HG02642 (cell line): ENCODE results near the gene MRPS24.
A peak's percentile ranks its signal among the peaks of the same experiment; 100 is the strongest.
"Not testable (repeated sequence)": the region's sequence is repeated elsewhere in the genome, so short reads cannot be mapped to it uniquely, and the experiment has no call there.

Source experiments
- ATAC-seq: cut with Tn5 transposase; IDR thresholded peaks from one replicate; pipeline ENCODE4 v1.9.1; 2021; ENCODE audit warnings: mild to moderate bottlenecking; ENCODE audit not compliant: unreplicated experiment, poor library complexity

MRPS24 gene

GRCh38 chr7:43869006-43869866 lies at the start of gene MRPS24:
TSS of gene MRPS24 (minus strand) at chr7:43869517. CDS start at chr7:43869495, 22 bp downstream.
- ATAC-seq, result peak; percentile 91

DNA sequence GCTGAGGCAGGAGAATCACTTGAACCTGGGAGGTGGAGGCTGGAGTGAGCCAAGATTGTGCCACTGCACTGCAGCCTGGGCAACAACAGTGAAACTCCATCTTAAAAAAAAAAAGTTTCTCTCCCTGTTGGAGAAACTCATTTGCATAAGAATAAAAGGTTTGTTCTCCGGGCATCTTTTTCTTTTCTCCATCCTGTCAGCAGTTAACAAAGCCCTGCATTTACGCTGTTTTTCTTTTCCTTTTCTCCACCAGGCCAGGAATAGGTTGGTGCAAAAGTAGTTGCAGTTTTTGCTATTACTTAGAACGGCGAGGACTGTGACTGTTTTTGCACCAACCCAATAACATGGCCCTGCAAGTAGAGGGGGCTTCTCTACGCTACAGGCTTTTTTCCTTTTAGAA lies 46.6 kb upstream of the MRPS24 start:
- ATAC-seq, result no peak

GRCh38 chr7:43914795-43915194 lies 45.5 kb upstream of the MRPS24 start:
- ATAC-seq, result no peak

DNA sequence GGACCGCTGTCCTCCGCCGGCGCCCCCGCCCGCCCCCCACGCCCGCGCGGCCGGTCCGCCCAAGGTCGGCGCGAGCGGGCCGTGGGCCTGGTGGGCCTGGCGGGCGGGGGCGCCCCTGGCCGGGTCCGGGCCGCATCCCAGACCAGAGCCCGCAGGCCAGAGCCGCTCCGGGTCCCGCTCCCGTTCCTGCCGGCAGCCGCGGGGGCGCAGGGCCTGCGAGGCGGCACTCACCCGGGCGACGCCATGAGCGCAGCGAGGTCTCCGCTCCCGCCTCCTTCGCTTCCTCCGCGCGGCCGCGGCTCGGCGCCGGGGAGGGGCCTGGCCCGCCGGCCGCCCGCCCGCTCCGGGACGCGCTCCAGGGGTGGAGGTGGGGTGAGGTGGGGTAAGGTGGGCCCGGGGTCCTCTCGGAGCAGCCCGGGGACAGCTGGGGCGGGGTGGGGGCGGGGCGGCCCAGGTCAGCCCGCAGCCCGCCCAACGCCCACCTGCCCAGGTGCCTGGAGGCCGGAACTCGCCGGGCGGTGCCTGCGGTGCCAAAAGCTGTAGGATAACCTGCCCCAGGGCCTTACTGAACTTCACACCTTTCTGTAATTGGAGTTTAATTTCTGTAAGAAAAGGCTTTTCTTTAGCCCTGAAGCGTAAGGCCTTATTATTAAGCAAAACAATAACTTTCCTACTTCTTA lies 37.2 kb upstream of the MRPS24 start, which contains the start of gene URGCP:
Gene URGCP, minus strand, starts transcription at position 266 of the 680 bp plus-strand sequence. Its CDS starts 21 bp downstream, at position 245.
- peak; percentile 80 for ATAC-seq

DNA sequence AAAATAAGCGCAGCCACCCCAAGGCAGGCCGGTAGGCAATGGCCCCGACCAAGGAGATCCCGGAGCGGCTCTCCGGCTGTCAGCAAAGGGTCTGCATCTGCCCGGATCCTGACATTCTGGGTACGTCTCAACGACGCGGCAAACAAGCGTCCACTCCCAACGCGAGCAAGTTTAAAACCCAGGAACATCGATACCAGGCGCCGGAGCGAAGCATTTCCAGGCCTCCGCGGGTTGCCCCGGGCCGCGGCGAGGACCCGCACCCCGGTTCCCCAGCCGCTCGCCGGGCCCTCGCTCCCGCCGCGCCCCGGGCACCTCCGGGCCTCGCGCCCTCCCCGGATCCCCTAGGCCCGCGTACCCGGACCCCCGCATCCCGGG lies 36.6 kb upstream of the MRPS24 start:
- peak; percentile 49 for ATAC-seq

- ATAC-seq, result no peak
Measured at GRCh38 chr7:43905209-43905946, 36.1 kb upstream of the MRPS24 start.

- ATAC-seq, result no peak
Measured at GRCh38 chr7:43904533-43905208, 35.4 kb upstream of the MRPS24 start.

- ATAC-seq, result no peak
Measured at GRCh38 chr7:43902542-43903054, 33.3 kb upstream of the MRPS24 start.

- ATAC-seq, result not testable (repeated sequence)
Measured at GRCh38 chr7:43898571-43898970, 29.3 kb upstream of the MRPS24 start.

GRCh38 chr7:43895847-43896415 lies 26.6 kb upstream of the MRPS24 start:
- no peak for ATAC-seq

GRCh38 chr7:43891069-43891955 lies 22.0 kb upstream of the MRPS24 start:
- no peak for ATAC-seq

DNA sequence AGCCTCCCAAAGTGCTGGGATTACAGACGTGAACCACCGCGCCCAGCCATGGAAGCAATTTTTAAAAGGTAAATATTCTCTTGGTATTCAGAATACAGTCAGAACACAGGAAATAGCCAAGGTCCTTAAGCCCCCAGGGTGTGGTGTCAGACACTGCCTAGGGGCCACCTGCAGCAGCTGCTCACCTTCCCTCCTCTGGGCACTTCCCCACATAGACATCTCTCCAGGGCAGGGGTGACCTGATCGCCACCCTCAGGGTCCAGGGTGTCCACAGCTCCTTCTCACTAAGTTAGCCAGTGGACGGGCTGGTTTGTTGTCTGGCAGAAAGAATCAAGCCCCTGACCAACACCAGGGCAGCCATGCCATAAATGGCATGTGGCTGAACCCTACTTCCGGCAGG lies 21.2 kb upstream of the MRPS24 start:
- no peak for ATAC-seq

DNA sequence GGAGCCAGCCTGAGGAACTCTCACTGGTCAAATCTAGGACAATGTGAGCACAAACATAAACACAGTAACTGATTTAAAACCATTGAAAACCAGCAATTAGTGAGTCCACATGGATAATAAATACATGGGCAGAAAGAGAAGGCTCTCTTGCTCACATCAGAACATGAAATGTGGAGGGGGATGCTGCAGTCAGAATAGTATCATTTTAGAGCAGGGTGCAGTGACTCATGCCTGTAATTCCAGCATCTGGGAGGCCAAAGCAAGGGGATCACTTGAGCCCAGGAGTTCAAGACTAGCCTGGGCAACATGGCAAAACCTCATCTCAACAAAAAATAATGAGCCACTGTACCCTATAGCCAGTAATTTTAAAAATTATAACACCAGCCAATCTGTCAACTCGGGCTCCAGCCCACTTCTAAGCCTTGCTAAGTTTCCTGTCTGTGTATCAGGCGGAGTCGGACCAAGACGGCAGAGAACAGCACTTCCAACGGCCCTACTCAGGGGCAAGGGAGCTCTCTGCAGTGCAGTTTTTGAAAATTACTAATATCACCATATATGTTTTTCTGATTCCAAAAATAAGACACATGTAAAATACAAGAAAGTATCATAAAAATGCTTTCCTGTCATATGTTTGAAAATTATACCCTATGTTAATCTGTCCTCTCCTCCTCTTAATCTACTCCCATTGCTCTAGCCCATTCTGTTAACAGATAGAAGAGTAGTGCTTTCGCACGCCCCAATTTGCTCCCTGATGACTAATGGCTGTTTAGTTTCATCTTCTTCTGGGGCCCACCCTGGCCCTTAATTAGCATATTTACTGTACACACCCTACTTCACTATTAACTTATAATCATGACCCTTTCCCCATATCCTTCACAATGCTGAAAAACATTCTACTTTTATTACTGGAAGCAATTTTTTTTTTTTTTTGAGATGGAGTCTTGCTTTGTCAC lies 20.0 kb upstream of the MRPS24 start:
- no peak for ATAC-seq

- no peak for ATAC-seq
Measured at GRCh38 chr7:43884617-43885016, 15.3 kb upstream of the MRPS24 start.

GRCh38 chr7:43884209-43884608 lies 14.9 kb upstream of the MRPS24 start:
- ATAC-seq, result no peak

DNA sequence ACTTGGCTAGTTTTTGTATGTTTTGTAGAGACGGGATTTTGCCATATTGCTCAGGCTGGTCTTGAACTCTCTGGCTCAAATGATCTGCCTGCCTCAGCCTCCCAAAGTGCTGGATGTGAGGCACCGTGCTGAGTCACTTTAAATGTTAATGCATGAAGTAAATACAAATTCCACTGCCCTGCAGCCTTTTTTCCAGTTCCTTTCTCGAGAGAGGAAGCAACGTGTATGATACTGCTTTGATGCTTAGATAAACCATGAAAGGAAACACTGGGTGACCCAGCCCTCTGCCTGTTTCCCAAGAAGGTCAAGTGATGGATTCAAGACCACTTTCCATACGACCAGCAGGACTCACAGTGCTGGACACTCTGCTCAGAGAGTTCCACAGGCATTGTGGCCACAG lies 11.3 kb upstream of the MRPS24 start:
- ATAC-seq, result no peak

GRCh38 chr7:43879477-43879876 lies 10.2 kb upstream of the MRPS24 start:
- no peak for ATAC-seq

DNA sequence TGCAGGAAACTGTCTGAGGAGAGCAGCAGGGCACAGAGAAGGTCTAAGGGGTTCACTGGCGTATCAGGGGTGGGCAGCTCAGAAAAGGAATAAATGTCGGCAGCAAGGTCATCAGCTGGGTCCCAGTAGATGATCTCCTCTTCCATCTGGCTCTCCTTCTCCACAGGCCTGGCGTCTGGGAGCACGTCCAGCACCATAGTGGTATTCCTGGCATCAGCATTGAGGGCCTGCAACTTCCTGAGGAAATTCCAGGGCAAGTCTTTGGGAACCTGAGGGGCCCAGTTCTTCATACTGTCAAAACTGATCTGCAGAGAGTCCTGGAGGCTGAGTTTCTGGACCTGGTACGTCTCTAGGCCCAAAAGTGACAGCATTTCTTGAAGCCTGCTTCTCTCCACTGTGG lies 9.6 kb upstream of the MRPS24 start:
- ATAC-seq, result no peak
